GM18858 (cell line): ENCODE measurements around the gene KMT5C.
"Not testable (repeated sequence)": the region's sequence is repeated elsewhere in the genome, so short reads cannot be mapped to it uniquely, and the experiment has no call there.

Source experiments
- ATAC-seq: cut with Tn5 transposase; IDR thresholded peaks from one replicate; pipeline ENCODE4 v1.9.1; 2021; ENCODE audit not compliant: unreplicated experiment

Gene KMT5C

DNA sequence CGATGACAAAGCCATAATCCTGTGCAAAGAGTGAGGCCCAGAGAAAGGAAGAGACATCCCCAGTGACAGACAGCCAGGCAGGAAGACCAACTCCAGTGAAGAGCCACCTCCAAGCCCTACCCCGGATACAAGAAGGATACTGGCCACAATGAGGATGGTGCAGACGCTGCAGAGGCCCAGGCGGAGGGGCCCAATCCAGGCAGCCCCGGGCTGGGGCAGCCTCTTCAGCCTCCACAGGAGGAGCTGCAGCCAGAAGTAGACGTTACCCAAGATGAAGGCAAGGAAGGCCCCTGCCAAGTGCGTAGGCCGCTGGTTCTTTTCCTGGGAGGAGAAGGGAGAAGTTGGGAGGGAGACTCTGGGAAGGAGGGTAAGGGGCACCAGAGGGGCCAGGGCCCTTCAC, 23.0 kb upstream of the KMT5C start:
- no peak for ATAC-seq

- ATAC-seq: no peak
Observed at GRCh38 chr19:55319785-55320184, 19.9 kb upstream of the KMT5C start.

DNA sequence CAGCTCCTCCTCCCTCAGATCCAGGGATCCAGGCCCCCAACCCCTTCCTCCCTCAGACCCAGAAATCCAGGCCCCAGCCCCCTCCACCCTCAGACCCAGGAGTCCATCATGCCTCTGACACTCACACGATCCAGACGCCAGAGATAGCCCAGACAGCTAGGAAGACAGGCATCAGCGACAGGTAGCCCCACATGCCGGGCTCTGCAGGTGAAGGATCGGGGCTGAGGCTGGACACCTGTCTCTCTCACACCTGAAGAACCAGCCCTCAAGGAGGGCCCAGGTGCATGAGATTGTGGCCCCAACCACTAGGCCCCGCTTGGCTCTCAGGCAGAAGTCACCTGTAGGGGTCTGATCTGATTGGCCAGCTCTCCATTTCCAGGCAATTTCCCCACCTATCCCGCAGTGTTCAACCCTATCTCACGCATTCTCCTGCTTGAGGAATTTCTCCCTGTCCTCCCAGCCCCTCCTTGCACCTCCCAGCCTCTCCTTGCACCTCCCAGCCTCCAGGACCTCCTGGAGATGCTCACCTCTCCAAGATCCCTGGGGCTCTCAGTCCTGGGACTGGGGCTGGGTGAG, 18.7 kb upstream of the KMT5C start:
- no peak for ATAC-seq

GRCh38 chr19:55321466-55322137, 18.1 kb upstream of the KMT5C start:
- ATAC-seq: no peak

GRCh38 chr19:55322204-55322885, 17.3 kb upstream of the KMT5C start:
- ATAC-seq: no peak

- ATAC-seq: no peak
Observed at GRCh38 chr19:55324662-55325061, 15.0 kb upstream of the KMT5C start.

DNA sequence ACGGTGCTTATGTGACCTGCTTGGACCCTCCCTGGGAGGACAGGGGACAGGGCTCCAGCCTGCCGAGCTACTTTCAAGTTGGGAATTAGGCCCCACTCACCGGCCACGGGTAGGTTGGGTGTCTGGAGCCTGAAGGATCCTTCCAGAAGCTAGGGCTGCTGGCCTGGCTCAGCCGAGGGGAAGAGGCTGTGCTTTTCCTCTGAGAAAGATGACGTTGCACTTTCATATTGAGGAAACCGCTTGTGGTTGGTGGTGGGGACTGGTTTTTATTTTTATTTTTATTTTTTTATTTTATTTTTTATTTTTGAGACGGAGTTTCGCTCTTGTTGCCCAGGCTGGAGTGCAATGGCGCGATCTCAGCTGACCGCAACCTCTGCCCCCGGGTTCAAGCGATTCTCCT, 14.5 kb upstream of the KMT5C start, which contains the start of gene TMEM150B:
TMEM150B (minus strand) TSS at position 170 of the 400 bp plus-strand sequence. CDS start 4,305 bp downstream, outside the sequence.
- no peak for ATAC-seq

GRCh38 chr19:55328774-55329318, 10.8 kb upstream of the KMT5C start:
- not testable (repeated sequence) for ATAC-seq

- not testable (repeated sequence) for ATAC-seq
Observed at GRCh38 chr19:55329791-55330190, 9.9 kb upstream of the KMT5C start.

- ATAC-seq: no peak
Observed at GRCh38 chr19:55333870-55334269, 5.8 kb upstream of the KMT5C start.

DNA sequence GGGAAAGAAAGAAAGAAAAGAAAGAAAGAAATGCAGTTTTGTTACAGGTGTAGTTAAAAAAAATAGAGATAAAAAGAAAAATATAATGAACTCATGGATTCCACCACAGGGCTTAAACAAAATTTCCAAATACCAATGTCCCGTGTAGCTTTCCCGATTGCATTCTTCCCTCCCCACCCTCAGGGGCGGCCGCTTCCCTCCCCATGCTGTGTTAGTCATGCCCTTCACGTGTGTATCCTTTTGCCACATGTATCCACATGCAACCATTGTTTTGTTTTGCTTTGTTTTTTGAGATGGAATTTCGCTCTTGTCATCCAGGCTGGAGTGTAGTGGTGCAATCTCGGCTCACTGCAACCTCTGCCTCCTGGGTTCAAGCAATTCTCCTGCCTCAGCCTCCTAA, 3.6 kb upstream of the KMT5C start:
- no peak for ATAC-seq

GRCh38 chr19:55339889-55340783, 460 bp downstream of the KMT5C start:
- no peak for ATAC-seq

DNA sequence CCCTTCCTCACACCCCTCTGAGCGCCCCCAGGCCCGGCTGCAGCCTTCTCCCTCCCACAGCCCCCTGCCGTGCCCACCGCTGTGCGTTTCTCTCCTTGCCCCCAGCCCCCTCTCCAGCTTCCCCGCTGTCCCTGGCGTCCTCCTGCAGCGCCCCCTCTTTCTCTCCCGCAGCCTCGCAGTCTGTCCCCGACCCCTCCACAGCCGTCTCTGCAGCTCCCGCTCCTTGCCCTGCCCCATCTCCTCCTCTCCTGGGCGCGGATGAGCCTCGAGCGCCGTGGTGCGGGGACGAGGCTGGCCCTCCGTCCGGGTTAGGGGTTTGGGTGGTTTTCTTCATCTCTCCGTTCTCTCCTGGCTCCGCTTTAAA, 1.1 kb downstream of the KMT5C start:
- no peak for ATAC-seq

DNA sequence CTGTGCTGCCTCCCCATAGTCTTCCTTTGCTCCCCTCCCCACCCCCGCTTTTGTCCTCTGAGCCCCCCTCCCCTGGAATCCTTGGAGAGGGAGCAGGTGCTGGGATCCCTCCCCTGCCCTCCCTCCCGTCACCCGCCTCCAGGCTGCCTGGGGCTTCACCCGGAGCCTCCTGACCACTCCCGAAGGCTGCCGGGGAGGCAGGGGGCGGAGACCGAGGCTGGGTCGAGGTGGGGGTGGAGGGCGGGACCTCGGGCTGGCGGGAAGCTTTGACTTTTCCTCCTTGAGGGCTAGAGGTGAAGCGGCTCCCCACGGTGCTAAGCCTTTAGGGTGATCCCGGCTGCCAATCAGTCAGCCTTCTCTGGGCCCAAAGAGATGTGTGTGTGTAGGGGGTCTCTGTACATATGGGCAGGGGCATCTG, 1.5 kb downstream of the KMT5C start:
- ATAC-seq: no peak

DNA sequence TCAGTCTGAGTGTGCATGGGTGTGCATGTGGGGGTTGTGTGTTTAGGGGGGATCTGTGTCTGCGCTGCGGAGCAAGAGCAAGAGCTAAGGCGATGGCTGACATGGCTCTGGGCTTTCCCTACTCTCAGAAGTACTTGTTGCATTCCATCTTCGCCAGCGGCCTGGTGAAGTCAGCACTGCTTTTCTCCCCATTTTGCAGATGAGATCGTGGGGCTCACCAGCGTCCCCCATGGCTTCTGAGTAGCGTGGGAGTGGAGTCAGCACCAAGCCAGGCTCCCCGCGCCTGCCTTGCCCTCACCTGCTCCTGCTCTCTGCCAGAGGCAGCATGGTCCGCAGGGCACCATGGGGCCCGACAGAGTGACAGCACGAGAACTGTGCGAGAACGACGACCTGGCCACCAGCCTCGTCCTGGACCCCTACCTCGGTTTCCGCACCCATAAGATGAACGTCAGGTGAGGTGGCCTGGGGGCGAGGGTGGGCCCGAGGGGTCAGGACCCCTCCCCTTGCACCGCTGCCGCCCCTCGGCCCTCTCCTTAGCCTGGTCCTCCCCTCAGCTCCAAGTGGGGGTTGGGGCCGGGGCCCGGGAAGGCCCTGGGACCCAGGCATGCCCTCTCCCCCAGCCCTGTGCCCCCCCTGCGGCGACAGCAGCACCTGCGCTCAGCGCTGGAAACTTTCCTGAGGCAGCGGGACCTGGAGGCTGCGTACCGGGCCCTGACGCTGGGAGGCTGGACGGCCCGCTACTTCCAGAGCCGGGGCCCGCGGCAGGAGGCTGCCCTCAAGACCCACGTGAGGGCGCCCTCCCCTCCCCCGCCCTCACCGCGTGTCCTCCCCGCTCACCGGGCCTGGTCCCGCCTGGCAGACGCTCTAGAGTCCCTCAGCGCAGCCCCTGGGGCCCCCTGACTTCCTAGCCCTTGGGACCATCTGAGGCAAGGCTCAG, 2.2 kb downstream of the KMT5C start:
- no peak for ATAC-seq

DNA sequence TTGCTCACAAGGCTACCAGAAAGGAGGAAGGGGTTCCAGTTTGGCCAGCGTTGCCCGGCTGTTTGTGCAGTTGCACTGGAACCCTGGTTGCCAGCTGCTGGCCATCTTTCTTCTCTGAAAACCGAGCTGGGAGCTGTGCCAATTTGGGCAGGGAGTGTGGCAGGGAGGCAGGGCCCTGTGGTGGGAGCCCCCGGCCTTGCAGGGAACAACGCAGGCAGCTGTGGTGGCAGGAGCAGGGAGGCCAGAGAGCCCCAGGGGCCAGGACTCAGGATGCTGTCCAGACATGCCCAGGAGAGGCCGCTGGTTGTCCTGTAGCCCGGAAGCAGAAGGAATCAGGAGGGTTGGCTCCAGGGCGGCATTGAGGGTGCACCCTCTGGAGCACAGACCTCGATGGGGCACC, 4.8 kb downstream of the KMT5C start:
- no peak for ATAC-seq

GRCh38 chr19:55345101-55345817, 5.6 kb downstream of the KMT5C start:
- no peak for ATAC-seq

DNA sequence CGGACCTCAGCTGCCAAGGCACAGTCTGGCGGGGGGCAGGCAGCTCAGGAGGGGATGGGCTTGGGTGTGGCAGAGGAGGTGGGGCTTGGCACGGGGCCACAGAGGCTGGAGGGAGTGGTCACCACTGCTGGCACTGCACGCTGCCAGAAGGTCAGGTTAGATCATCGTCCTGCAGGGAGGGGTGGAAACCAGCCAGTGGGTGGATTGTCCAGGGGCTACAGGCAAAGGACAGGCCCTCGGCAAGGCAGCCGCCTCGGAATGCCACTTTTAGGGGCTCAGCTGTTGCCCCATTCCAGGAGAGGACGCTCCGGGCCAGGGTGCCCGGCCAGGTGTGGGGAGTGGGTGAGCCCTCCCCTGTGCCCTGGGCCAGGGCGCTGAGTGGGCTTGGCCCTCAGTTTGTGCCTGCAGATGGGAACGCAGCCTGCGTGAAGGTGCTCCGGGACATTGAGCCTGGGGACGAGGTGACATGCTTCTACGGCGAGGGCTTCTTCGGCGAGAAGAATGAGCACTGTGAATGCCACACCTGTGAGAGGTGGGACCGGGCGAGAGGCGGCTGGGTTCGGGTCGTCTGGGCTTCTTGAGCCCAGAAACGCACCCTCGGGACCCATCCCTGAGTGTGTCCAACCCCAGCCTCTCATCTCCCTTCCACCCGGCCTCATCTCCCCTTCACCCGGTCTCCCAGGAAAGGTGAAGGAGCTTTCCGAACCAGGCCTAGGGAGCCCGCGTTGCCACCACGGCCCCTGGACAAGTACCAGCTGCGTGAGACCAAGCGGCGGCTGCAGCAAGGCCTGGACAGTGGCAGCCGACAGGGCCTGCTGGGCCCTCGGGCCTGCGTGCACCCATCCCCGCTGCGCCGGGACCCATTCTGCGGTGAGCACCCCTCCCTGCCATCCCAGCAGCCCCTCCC, 6.4 kb downstream of the KMT5C start:
- ATAC-seq: no peak
